GM21825 (cell line): Measurements from ENCODE around the gene LMX1B.

ENCODE experiments used
- ATAC-seq: cut with Tn5 transposase; IDR thresholded peaks from one replicate; pipeline ENCODE4 v1.9.1; 2021; ENCODE audit warnings: mild to moderate bottlenecking, moderate library complexity; ENCODE audit not compliant: unreplicated experiment

LMX1B gene

DNA sequence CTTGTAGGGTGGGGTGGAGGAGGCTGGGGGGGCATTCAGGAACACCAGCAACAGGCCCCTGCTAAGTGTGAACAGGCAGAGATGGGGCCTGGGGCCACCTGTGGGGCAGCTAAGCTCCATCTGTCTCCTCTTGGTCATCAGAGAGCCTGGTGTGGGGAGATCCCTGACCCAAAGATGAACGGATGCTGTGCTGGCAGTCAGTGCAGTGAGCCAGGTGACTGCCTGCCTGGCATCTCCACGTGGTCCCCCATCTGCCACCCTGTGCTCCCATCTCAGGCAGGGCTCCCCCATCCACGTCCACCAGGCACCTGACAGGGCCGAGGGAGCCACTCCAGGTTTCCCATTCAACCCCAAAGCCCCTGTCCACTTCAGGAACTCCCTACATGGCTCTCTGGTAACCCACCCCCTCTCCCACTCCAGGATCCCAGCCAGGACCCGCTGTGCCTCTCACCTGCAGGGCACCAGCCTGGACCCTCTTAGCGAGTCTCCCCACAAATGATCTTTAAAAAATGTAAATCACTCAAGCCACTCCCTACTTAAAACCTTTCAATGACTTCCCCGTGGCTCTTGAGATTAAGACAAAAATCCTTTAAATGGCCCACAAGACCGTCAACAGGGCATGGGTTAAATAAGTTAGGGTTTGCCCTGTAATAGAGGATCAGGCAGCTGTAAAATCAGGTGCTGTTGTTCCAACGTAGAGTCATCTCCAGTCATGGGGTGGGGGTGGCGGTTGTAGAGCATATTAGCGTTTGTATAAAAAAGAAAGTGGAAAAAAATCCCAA is 60.8 kb downstream of the LMX1B start:
- no peak for ATAC-seq

DNA sequence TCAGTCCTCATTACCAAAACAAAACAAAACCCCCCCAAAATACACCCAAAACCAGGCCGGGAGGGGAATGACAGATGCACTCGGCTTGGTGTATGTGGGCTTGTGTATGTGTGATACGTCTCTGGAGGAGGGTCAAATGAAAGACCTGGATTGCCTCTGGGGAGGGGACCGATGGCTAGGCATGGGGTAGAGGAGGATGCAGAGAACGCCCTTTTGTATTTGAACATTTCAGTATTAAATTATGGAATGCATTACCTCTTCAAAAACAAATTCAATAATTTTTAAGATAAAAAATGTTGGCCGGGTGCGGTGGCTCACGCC is 61.4 kb downstream of the LMX1B start:
- ATAC-seq: no peak

DNA sequence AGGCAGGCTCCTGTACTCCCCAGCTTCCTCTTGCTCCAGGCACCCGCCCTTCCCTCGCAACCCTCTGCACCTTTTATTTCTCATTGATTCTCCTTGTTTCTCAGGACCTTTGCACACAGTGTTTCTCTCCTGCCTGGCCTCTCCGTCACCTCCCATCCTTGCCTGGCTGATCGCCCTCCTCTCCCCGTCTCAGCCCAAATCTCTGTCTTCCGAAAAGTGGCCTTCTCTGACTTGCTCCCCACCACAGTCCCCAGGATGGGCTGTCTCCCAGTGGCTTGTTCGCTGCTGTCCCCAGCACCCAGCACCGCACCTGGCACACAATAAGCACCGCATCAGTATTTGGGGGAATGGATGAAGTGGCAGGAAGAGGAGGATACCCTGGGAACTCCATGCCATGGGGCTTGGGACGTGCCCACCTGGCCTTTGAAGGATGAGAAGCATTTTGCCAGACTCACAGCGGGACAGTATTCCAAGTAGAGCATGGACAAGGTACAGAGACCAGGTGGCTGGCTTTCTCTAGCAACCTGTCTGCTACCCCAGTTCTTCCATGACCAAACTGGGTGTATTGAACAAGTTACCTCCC is 62.5 kb downstream of the LMX1B start:
- ATAC-seq: no peak

DNA sequence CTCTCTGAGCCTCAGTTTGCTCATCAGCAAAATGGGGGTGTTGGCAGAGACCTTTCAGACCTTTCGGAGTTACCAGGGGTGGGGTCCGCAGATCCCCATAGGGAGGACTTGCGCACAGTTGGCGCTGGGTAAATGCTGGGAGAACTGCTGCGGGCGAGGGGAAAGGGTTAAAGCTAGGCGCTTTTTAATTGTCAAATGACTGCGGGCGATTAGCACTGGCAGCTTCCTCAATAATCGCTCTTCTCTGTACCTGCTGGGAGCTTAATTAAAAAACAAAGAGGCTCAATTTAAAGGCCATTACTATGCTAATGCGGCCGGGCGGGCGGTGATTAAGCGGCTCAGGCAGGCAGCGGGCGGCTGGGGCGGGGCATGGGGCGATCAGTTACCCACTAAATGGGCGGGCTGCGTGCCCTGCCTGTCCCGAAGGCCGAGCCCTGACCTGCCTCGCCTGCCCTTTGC is 63.0 kb downstream of the LMX1B start:
- no peak for ATAC-seq

DNA sequence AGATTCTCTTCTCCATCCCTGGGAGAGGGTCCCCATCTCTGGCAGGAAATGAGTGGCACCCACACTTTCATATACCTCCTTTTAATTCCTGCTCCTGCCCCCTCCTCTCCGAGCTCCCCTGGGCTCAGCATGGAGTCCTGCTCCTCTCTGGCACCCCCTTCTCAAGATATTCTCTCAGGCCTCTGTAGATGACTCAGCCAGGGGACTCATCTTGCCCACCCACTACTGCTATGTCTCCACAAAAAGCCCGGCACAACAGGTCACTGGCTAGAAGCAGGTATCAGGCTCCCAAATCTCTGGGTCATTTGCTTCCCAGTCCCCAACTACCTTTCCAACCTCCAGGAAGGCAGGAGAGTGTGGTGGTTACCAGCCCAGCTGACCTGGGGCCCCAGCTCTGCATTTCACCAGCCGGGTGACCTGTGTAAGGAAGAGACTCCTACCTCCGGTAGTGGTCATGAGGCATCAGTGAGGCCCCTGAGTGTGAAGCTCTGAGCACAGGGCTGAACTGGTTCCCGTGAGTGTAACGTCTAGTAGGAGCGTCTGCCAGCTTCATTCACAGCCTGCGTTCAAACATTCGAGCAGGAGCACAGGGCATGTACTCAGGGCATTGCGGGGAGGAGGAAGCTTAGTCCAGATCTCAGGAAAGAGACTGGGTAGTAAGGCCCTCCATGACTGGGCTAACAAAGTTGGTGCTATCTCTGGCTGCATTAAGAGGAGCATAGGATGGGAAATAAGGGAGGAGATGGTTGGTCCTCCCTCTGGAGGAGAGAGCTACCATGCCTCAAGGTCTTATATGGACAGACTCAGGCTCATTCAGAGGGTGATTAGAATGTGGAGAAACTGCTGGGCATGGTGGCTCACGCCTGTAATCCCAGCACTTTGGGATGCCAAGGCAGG is 63.7 kb downstream of the LMX1B start:
- no peak for ATAC-seq

DNA sequence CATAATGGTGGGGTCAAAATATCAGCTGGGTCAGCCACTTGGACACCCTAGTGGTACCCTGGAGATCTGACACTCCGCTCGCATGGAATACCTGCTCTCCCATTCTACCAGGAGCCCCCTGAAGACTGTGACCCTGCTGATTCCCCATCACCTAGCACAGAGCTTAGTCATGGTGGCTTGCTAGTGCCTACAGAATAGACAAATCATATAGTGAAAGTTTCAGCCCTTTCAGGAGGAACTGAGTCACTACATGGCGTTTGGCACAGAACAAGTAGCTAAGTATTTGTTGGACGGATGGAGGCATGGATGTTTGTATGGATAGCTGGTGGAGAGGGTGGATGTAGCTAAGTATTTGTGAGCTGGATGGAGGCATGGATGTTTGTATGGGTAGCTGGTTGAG is 65.3 kb downstream of the LMX1B start:
- no peak for ATAC-seq

DNA sequence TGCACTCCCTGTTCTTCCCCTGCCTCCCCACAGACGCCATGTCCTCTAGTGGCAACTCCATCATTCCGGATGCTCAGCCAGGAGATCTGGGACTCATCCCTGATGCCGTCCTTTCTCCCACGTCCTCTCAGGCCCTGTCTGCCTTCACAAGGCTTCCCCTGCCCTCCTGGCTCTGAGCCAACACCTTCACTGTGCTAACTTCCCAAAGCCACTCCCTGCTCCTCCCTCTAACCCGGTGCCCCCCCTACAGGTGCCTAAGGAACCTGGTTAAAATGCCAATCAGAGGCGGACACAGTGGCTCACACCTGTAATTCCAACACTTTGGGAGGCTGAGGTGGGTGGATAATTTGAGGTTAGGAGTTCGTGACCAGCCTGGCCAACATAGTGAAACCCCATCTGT is 67.6 kb downstream of the LMX1B start:
- no peak for ATAC-seq

DNA sequence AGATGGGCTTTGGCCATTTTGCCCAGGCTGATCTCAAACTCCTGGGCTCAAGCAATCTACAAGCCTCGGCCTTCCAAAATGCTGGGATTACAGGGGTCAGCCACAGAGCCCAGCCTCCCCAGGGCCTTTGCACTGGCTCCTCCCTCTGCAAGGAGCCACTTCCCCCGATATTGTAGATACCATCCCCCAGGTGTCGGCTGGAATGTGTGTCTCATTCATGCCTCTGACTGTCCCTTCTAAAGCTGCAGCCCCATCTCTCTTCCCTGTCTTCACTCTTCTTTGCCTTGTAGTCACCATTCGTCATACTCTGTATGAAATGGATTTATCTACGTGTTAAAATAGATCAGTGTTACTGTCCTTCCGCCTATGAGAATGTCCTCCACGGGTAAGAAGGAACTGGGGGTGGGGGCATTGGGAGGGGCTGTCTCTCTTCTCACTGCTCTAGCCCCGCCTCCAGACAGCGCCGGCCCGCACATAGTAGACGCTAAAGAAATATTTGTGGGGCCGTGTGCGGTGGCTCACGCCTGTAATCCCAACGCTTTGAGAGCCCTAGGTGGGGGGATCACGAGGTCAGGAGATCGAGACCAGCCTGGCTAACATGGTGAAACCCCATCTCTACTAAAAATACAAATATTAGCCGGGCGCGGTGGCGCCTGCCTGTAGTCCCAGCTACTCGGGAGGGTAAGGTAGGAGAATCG is 68.5 kb downstream of the LMX1B start:
- ATAC-seq: no peak

DNA sequence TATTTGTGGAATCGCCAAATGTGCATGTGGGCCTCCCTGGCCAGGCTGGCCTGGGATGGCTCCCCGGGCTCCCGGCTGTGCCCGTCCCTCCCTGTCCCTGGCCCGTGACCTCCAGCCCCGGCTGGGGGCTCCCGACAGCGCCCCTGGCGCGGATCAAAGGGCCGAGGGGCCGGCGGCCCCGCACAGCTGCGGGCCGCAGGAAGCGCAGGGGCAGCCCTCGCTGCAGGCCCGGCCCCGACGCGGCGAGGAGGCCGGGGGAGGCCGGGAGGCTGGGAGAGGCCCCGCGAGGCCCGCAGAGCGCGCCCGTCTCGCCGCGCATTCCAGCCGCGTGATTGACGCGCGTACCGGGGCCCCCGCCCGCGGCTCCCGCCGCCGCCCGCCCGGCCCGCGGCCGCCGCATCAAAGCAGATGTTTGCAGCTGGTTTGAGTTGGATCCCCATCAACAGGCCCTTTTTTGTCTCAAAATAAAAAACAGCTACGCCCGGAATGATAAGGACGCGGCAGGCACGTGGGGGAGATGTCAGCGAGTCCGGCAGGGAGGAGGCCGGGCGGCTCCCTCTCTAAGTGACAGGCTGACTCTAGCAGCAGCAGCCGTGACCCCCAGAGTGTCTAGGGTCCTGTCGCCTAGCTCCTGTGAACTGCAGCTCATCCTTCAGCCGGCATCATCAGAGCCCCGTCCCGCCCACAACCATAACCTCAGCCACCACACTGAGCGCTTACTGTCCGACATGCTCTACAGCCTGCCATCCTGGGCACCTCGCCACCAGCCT is 69.4 kb downstream of the LMX1B start:
- ATAC-seq: no peak

DNA sequence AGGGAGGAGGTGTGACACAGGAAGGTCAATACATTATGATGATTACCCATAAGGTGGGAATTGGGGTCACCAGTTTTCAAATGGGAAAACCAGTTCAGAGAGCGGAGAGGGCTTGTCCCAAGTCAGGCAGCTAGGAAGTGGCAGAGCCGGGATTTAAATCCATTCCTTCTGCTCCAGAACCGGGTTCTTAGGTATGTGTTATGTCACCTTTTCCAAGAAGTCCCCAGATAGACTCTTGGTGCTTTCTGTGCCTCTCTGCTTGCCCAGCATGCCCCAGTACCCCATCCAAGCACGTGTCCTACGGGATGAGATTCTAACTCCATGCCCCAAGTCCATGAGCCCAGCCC is 69.9 kb downstream of the LMX1B start:
- ATAC-seq: no peak

DNA sequence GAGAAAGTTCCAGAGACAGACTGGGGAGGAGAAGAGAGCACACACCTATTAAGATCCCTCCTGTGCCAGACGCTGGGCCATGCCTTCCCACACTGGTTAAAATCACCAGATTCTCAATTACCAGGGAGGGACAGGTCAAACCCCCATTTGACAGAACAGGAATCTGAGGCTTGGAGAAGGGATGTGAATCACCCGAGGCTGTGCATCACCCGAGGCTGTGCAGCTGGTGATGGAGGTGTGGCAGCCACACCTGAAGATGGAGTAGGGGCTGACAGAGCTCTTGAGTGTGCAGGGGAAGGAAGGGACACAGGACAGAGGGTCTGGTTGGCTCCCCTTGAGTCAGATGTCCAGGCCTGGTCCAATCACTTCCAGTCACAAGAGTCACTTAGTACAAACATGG is 70.6 kb downstream of the LMX1B start:
- ATAC-seq: no peak

DNA sequence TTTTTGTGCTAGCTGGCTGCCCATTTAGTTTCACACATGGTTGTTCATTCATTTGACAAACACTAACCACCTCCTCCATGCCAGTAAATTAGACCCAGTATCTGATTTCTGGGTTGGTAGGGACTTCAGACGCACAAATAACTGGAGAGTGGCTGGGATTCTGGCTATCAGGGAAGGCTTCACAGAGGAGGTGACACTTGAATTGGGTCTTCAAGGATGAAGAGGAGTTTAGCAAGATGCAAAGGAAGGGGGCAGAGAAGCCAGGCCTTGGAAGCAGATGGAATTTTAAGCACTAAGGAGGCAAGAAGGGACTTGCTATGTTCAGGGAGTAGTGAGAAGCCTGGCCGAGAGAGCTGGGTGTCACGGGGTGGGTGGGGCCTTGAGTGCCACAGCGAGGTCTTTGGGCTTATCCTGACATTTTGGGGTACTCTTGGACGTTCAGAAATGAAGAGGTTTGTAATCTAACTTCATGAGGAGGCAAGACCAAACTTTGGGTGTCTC is 71.3 kb downstream of the LMX1B start:
- no peak for ATAC-seq

DNA sequence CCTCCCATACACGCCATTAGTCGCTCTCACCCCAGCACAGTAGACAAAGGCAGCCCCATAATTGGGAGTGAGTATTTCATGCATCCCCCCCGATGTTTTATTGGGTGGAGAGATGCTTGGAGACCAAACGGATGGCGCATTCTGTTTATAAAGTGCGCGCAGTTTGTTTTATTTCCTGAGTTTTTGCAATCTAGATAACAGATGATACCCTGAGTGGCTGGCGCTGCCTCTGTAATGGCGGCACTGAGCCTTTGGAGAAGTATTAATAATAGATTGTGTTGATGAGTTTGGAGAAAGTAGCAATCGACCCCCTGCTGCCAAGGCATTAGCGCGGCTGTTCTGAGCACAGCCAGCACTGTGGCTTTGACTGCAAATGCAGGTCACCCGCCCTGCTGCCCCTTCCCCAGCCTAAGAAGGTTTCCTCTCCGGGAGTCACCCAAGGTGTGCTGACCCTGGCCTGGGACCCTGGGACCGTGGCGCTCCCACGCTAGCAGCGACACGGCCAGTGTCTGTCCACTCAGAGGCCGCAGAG is 74.3 kb downstream of the LMX1B start:
- ATAC-seq: no peak

DNA sequence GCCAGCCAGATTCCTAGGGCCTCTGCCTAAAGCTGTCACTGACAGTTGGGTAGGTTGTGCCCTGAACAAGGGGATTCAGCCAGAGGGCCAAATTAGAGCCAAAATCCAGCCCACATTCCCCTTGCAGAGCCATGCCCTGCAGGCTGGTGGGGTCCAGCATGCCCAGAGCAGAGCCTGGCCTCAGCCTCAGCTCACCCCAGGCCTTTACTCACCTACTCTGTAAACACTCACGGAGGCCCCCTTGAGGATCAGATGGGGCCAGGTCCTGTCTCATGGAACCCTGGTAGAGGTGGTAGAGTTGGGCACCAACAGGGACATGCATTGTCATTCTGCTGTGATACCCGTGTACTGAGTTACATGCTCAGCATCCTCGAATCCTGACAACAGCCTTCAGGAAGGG is 74.9 kb downstream of the LMX1B start:
- no peak for ATAC-seq

DNA sequence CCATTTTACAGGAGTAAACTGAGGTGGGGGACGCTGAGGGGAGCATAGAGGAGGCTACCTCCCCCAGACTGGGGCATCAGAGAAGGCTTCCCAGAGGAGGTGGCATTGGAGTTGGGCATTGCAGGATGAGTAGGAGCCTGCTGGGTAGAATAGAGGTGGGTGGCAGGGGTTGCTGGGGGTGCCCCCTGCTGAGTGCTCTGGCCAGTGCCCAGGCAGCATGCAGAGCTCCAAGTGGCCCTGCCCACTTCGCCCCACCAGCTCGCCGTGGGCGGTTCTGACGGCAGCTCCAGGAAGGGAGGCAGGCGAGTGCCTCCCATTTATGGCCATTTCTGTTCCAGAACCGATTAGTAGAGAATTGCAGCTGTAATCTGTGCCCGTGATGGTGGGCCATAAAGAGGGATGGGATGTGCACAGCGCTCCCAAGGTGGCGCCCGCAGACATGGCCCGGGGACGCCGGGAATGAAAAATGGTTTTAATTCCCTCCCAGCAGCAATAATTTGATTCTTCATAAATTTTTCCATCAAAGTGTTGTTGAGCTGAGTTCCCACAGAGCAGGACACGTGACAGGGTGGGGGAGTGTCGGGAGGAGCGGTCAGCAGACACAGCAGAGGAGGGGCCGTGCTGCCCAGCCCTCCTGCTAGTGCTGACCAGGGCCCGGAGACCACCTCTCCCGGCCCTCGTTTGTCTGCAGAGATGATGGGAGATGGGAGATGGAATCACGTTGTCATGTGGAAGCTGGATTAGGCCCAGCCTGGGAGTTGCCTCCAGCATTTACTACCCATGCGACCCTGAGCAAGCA is 75.5 kb downstream of the LMX1B start:
- ATAC-seq: no peak

DNA sequence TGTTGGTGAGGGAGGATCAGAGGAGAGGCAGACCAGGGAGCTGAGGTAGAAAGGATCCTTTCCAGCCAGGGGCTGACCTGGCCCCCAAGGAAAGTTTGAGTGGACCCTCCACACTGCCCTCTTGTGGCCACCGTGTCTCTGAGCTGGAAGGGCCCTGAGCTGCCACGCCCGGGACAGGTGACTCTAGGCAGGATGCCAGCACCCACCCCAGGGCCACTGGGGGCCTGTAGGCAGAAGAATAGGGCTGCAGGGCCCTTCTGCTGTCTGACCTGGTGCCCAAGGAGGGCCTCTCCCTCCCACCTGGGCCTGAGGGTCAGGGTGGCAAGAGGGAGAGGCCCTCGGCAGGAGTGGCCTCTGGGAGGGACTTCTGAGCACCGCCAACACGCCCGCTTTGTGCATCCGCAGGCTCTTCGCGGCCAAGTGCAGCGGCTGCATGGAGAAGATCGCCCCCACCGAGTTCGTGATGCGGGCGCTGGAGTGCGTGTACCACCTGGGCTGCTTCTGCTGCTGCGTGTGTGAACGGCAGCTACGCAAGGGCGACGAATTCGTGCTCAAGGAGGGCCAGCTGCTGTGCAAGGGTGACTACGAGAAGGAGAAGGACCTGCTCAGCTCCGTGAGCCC is 76.8 kb downstream of the LMX1B start:
- no peak for ATAC-seq

DNA sequence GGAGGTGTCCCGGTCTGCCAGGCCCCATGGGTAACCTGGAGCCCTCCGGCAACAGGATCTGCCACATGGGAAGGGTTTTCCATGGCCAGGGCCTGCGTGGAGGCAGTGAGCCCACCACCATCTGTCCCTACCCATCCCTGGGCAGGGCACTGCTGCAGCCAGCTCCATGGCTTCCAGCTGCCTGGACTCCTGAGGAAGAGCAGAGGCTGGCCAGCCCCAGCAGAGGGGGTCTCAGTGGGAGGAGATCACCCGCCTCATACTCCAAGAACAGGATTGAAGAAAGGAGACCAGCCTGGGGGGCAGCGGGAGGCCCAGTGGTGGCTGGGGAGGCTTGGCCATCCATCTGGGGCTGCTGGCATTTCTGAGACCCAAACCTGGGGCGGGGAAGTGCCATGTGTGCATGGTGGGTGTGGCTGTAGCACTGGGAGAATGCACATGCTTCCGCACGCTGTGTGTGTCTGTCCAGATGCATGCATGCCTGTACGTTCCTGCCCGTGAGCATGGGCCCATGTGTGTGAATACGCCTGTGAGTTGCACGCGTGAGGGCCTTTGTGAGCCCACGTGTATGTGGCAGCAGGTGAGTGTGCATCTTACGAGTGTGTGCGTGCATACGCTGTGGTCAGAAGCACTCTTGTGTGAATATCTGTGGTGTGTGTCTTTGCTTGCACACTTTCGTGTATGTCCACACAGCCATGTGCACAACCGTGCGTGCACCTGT is 78.5 kb downstream of the LMX1B start:
- ATAC-seq: no peak

DNA sequence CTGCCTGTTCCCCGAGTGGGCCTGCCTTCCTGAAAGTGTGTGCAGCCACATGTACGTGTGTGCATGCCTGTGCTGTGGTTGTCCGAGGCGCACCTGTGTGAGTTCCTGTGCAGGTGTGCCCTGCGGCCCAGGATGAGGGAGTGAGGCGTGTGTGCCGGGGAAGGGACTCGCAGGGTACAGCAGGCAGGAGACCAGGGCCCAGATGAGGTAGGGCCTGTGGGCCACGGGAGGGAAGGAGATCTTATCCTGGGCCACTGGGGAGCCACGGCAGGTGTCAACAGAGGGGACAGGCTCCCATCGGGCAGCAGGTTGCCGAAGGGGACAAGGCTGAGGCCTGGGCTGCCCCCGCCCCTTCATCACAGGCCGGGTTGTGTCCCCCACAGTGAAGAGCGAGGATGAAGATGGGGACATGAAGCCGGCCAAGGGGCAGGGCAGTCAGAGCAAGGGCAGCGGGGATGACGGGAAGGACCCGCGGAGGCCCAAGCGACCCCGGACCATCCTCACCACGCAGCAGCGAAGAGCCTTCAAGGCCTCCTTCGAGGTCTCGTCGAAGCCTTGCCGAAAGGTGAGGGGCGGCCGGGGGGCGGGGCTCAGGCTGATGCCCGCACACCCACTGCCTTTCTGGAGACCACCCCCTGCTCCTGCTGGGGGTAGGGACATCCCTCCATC is 79.2 kb downstream of the LMX1B start:
- no peak for ATAC-seq
